Neural progenitor cell (in vitro differentiated cells): ENCODE measurements around the gene EZR.

Experiments used
- CTCF ChIP-seq: fragments of 200-600 bp; sonication (generic); IDR thresholded peaks from 2 replicates; pipeline ENCODE4 v1.5.1; 2017; ENCODE audit warnings: antibody characterized with exemption, mild to moderate bottlenecking
- EZH2 ChIP-seq: fragments of 200-600 bp; sonication (generic); IDR thresholded peaks from 2 replicates; pipeline ENCODE4 v1.6.1; 2017; ENCODE audit warnings: antibody characterized with exemption, mild to moderate bottlenecking, moderate library complexity

DNA sequence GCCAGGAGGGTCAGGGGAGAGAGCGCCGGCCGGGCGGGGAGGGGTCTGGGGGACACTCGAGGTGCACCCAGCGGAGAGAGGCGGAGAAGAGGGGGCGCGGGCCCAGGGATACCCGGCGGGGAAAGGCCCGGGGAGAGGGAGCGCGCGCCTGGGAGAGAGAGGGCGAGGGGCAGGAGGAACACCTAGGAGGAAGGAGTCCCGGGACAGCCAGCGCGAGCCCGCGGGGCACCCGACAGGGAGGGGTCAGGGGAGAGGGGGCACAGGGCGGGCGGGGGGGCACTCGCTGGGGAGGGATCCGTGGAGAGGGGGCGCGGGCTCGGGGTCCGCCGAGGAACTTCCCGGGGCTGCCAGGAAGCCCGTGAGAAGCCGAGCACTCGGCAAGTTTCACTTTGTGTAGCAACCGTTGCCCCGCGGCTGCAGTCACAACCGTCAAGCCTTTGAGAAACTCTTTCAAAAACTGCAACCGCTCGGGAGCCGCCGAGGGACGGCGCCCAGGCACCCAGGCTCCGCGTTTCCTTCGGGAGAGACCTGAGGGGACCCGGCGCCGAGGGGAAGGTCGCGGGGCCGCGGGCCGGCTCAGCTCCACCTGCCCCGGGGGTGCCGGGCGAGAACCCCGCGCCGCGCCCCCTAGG lies 471 bp downstream of the EZR start:
- TF ChIP-seq EZH2 (no peak), CTCF (no peak)
